ENCODE measurements around the gene SLC44A4.
"Not testable (repeated sequence)": the region's sequence is repeated elsewhere in the genome, so short reads cannot be mapped to it uniquely, and the experiment has no call there.

Gene SLC44A4

GRCh38 chr6:31908791-31909190 lies 30.0 kb upstream of the SLC44A4 start (continued):
- TF ChIP-seq POU6F1 (CRISPR knock-in tag; IDR thresholded peaks at IDR 0.05; ENCODE audit: borderline replicate concordance, low read depth): no peak
- no peak for TF ChIP-seq TCF4 (CRISPR knock-in tag; IDR thresholded peaks at IDR 0.05; ENCODE audit: borderline replicate concordance)

- ATAC-seq: not testable (repeated sequence)
These were observed 29.5 kb upstream of the SLC44A4 start for GRCh38 chr6:31908255-31908654.

GRCh38 chr6:31907158-31907813 lies 28.5 kb upstream of the SLC44A4 start:
- no peak for ATAC-seq

GRCh38 chr6:31906727-31907126 lies 27.9 kb upstream of the SLC44A4 start:
- ATAC-seq: not testable (repeated sequence)

More at GRCh38 chr6:31907158-31907813, 28.5 kb upstream of the SLC44A4 start:
- no peak for TF ChIP-seq POU6F1 (CRISPR knock-in tag; IDR thresholded peaks at IDR 0.05; ENCODE audit: borderline replicate concordance, low read depth)
- no peak for TF ChIP-seq ZNF8 (CRISPR knock-in tag; IDR thresholded peaks at IDR 0.05)
- no peak for TF ChIP-seq CREB5 (CRISPR knock-in tag; IDR thresholded peaks at IDR 0.05; ENCODE audit: low read depth)
- no peak for TF ChIP-seq TOX (CRISPR knock-in tag; IDR thresholded peaks at IDR 0.05; ENCODE audit: borderline replicate concordance)
- no peak for TF ChIP-seq ZC3H10 (CRISPR knock-in tag; IDR thresholded peaks at IDR 0.05)
- no peak for TF ChIP-seq ZNF70 (CRISPR knock-in tag; IDR thresholded peaks at IDR 0.05)
- no peak for TF ChIP-seq PATZ1 (CRISPR knock-in tag; IDR thresholded peaks at IDR 0.05; ENCODE audit: borderline replicate concordance)
- TF ChIP-seq ZFP3 (CRISPR knock-in tag; IDR thresholded peaks at IDR 0.05): no peak
- no peak for TF ChIP-seq CSDC2 (CRISPR knock-in tag; IDR thresholded peaks at IDR 0.05)
- TF ChIP-seq SNAI2 (CRISPR knock-in tag; IDR thresholded peaks at IDR 0.05): no peak
- no peak for TF ChIP-seq ZFP30 (CRISPR knock-in tag; IDR thresholded peaks at IDR 0.05)
- no peak for TF ChIP-seq OSR1 (CRISPR knock-in tag; IDR thresholded peaks at IDR 0.05)
- TF ChIP-seq CSRNP3 (CRISPR knock-in tag; IDR thresholded peaks at IDR 0.05): no peak
- TF ChIP-seq RARB (CRISPR knock-in tag; IDR thresholded peaks at IDR 0.05): no peak
- TF ChIP-seq ESRRG (CRISPR knock-in tag; IDR thresholded peaks at IDR 0.05): no peak

- ATAC-seq: no peak
- no peak for TF ChIP-seq TCF4 (CRISPR knock-in tag; IDR thresholded peaks at IDR 0.05; ENCODE audit: borderline replicate concordance)
- TF ChIP-seq PPARA (CRISPR knock-in tag; IDR thresholded peaks at IDR 0.05; ENCODE audit: borderline replicate concordance): no peak
- TF ChIP-seq GLIS3 (CRISPR knock-in tag; IDR thresholded peaks at IDR 0.05): no peak
- no peak for TF ChIP-seq CSDC2 (CRISPR knock-in tag; IDR thresholded peaks at IDR 0.05)
- no peak for TF ChIP-seq POU6F1 (CRISPR knock-in tag; IDR thresholded peaks at IDR 0.05; ENCODE audit: borderline replicate concordance, low read depth)
- no peak for TF ChIP-seq CSRNP3 (CRISPR knock-in tag; IDR thresholded peaks at IDR 0.05)
- TF ChIP-seq SNAI2 (CRISPR knock-in tag; IDR thresholded peaks at IDR 0.05): no peak
- TF ChIP-seq OSR1 (CRISPR knock-in tag; IDR thresholded peaks at IDR 0.05): no peak
- TF ChIP-seq TOX (CRISPR knock-in tag; IDR thresholded peaks at IDR 0.05; ENCODE audit: borderline replicate concordance): no peak
- no peak for TF ChIP-seq ZFP3 (CRISPR knock-in tag; IDR thresholded peaks at IDR 0.05)
- TF ChIP-seq ZFP30 (CRISPR knock-in tag; IDR thresholded peaks at IDR 0.05): no peak
These were observed 27.3 kb upstream of the SLC44A4 start for GRCh38 chr6:31906122-31906521.

Measured in SK-N-SH treated with all-trans-retinoic acid at 6 μM for 48 hours (cell line).